ENCODE results near the gene WIPF2.

DNA sequence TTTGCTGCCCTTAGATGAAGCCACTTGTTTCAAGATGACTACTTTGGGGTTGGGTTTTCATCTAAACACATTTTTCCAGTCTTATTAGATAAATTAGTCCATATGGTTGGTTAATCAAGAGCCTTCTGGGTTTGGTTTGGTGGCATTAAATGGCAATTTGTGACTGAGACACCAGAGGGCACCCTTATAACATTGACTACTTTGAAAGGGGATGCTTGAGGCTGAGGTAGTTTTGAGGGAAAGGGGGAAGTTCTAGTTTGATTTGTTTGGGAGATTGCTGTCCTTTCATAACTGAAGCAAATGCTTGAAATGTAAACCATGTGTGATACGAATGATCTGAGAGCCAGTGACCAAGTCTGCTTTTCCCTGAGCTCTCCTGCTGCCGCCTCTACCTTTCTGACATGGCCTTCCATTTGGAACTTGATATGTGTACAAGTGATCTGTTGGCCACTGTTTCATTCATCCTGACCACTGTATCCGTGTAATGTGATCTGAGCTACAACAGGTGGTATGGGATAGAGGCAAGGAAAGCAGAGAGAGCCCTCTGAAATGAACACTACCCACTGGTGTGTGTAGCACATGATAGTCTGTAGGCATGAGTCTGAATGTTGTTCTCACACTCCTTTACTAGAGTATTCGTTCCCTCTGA, 84.0 kb downstream of the WIPF2 start:
- no peak for TF ChIP-seq ZNF561 (tag by site-specific recombination; IDR thresholded peaks at IDR 0.05; ENCODE audit: borderline replicate concordance)
- TF ChIP-seq, protein P1, sequence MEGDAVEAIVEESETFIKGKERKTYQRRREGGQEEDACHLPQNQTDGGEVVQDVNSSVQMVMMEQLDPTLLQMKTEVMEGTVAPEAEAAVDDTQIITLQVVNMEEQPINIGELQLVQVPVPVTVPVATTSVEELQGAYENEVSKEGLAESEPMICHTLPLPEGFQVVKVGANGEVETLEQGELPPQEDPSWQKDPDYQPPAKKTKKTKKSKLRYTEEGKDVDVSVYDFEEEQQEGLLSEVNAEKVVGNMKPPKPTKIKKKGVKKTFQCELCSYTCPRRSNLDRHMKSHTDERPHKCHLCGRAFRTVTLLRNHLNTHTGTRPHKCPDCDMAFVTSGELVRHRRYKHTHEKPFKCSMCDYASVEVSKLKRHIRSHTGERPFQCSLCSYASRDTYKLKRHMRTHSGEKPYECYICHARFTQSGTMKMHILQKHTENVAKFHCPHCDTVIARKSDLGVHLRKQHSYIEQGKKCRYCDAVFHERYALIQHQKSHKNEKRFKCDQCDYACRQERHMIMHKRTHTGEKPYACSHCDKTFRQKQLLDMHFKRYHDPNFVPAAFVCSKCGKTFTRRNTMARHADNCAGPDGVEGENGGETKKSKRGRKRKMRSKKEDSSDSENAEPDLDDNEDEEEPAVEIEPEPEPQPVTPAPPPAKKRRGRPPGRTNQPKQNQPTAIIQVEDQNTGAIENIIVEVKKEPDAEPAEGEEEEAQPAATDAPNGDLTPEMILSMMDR (tag by site-specific recombination; IDR thresholded peaks at IDR 0.05) = peak; percentile 50
- TF ChIP-seq ZNF530 (tag by site-specific recombination; IDR thresholded peaks at IDR 0.05; ENCODE audit: low read depth) = no peak
- no peak for TF ChIP-seq ZNF37A (tag by site-specific recombination; IDR thresholded peaks at IDR 0.05)
- no peak for TF ChIP-seq BCL11B (tag by site-specific recombination; IDR thresholded peaks at IDR 0.05; ENCODE audit: low read depth)
- TF ChIP-seq, protein P2, sequence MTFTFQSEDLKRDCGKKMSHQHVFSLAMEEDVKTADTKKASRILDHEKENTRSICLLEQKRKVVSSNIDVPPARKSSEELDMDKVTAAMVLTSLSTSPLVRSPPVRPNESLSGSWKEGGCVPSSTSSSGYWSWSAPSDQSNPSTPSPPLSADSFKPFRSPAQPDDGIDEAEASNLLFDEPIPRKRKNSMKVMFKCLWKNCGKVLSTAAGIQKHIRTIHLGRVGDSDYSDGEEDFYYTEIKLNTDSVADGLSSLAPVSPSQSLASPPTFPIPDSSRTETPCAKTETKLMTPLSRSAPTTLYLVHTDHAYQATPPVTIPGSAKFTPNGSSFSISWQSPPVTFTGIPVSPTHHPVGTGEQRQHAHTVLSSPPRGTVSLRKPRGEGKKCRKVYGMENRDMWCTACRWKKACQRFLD (tag by site-specific recombination; IDR thresholded peaks at IDR 0.05) = no peak
- TF ChIP-seq ZNF341 (tag by site-specific recombination; IDR thresholded peaks at IDR 0.05; ENCODE audit: low read depth) = no peak
- TF ChIP-seq, protein P3, sequence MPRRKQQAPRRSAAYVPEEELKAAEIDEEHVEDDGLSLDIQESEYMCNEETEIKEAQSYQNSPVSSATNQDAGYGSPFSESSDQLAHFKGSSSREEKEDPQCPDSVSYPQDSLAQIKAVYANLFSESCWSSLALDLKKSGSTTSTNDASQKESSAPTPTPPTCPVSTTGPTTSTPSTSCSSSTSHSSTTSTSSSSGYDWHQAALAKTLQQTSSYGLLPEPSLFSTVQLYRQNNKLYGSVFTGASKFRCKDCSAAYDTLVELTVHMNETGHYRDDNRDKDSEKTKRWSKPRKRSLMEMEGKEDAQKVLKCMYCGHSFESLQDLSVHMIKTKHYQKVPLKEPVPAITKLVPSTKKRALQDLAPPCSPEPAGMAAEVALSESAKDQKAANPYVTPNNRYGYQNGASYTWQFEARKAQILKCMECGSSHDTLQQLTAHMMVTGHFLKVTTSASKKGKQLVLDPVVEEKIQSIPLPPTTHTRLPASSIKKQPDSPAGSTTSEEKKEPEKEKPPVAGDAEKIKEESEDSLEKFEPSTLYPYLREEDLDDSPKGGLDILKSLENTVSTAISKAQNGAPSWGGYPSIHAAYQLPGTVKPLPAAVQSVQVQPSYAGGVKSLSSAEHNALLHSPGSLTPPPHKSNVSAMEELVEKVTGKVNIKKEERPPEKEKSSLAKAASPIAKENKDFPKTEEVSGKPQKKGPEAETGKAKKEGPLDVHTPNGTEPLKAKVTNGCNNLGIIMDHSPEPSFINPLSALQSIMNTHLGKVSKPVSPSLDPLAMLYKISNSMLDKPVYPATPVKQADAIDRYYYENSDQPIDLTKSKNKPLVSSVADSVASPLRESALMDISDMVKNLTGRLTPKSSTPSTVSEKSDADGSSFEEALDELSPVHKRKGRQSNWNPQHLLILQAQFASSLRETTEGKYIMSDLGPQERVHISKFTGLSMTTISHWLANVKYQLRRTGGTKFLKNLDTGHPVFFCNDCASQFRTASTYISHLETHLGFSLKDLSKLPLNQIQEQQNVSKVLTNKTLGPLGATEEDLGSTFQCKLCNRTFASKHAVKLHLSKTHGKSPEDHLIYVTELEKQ (tag by site-specific recombination; IDR thresholded peaks at IDR 0.05; ENCODE audit: borderline replicate concordance) = no peak
- no peak for TF ChIP-seq ZNF791 (tag by site-specific recombination; IDR thresholded peaks at IDR 0.05)
